Common myeloid progenitor, CD34-positive (primary cell): ENCODE measurements around the gene SNX11.

ENCODE experiments used
- CTCF ChIA-PET: fragments of 350-600 bp; sonication (Branson Sonifier 250); formaldehyde crosslinking; loops from one replicate; lab custom pipeline; 2021; ENCODE audit warnings: antibody characterized with exemption; lab: Charles Lee
- POLR2A ChIA-PET: fragments of 350-600 bp; sonication (Branson Sonifier 250); formaldehyde crosslinking; loops from one replicate; lab custom pipeline; 2021; ENCODE audit warnings: antibody characterized with exemption; lab: Charles Lee
- DNase-seq, 3 donors: peaks; one replicate each; pipeline versions ENCODE4 v3.0.0 to v3.0.0-alpha.2; 2013
- H3K27ac ChIP-seq, 2 experiments: 1 replicate in 1 of 2; 2 replicates in 1 of 2; pipeline ENCODE4 v1.7.0; 2013; ENCODE audit warnings: inconsistent platforms in 2 of 2, low read length in 2 of 2, mild to moderate bottlenecking in 2 of 2, low read depth in 1 of 2, moderate library complexity in 1 of 2; ENCODE audit not compliant: severe bottlenecking in 2 of 2, insufficient read depth in 1 of 2, poor library complexity in 1 of 2
- H3K27me3 ChIP-seq, 5 experiments: replicated peaks in 2 of 5; 1 replicate in 3 of 5; 2 replicates in 2 of 5; pipeline versions ENCODE4 v1.6.1 to v1.7.0; 2013; ENCODE audit warnings: low read length in 4 of 5, mild to moderate bottlenecking in 2 of 5, moderate library complexity in 2 of 5, inconsistent platforms in 1 of 5; ENCODE audit not compliant: insufficient read depth in 5 of 5, control insufficient read depth in 4 of 5
- H3K36me3 ChIP-seq, 4 experiments: 1 replicate in 2 of 4; 2 replicates in 2 of 4; pipeline versions ENCODE4 v1.6.1 to v1.7.0; 2013; ENCODE audit warnings: low read length in 3 of 4, control low read depth in 1 of 4, mild to moderate bottlenecking in 1 of 4; ENCODE audit not compliant: control insufficient read depth in 4 of 4, insufficient read depth in 4 of 4
- H3K4me1 ChIP-seq, 4 experiments: 1 replicate in 3 of 4; 2 replicates in 1 of 4; pipeline versions ENCODE4 v1.6.1 to v1.7.1; 2013; ENCODE audit warnings: low read length in 3 of 4, mild to moderate bottlenecking in 3 of 4, control low read depth in 1 of 4, inconsistent platforms in 1 of 4, moderate library complexity in 1 of 4; ENCODE audit not compliant: control insufficient read depth in 4 of 4, insufficient read depth in 4 of 4; ENCODE audit errors: control extremely low read depth in 1 of 4
- H3K4me3 ChIP-seq, 7 experiments: 1 replicate in 4 of 7; 2 replicates in 3 of 7; pipeline versions ENCODE4 v1.5.1 to v1.7.0; 2013; ENCODE audit warnings: mild to moderate bottlenecking in 7 of 7, low read length in 6 of 7, moderate library complexity in 6 of 7, inconsistent platforms in 2 of 7, low read depth in 2 of 7, control low read depth in 1 of 7; ENCODE audit not compliant: insufficient read depth in 4 of 7, control insufficient read depth in 1 of 7; ENCODE audit errors: extremely low read depth in 1 of 7
- H3K9me3 ChIP-seq, 5 experiments: 1 replicate in 4 of 5; 2 replicates in 1 of 5; pipeline versions ENCODE4 v1.6.1 to v1.7.1; 2013; ENCODE audit warnings: low read length in 4 of 5, mild to moderate bottlenecking in 2 of 5, inconsistent platforms in 1 of 5, low read depth in 1 of 5, moderate library complexity in 1 of 5; ENCODE audit not compliant: control insufficient read depth in 4 of 5, insufficient read depth in 2 of 5; ENCODE audit errors: control extremely low read depth in 1 of 5
- WGBS: methylation state at CpG from one replicate; pipeline ENCODE4 v1.1.5; 2013; ENCODE audit not compliant: insufficient coverage; 5-methylcytosine and 5-hydroxymethylcytosine counted together

SNX11 gene

GRCh38 chr17:48137656-48138055 is 30.1 kb downstream of the SNX11 start:
- H3K27me3 ChIP-seq, result no peaks in the 10 kb centered on the region
- DNase-seq, result no peak
- CTCF ChIA-PET, result interaction anchor here (0.7 to 17.4 kb wide), 2 partner anchors 56 to 130 kb away, joined by 4 to 169 read pairs; no protein-coding TSS in a partner anchor
- no peaks in the 10 kb centered on the region for H3K36me3 ChIP-seq
- no peak overlapping the region for H3K4me3 ChIP-seq
- no peak overlapping the region for H3K27ac ChIP-seq
- no peaks in the 10 kb centered on the region for H3K9me3 ChIP-seq
- POLR2A ChIA-PET, result no interaction called here
- H3K4me1 ChIP-seq, result peaks cover 10 to 15% (median 14%) of the 10 kb centered on the region in 4 experiments
- 100% methylated on average over 1 of the region's 1 CpG for WGBS

- DNase-seq, result peak; percentile 31 to 52 (median 40)
- Histone ChIP-seq H3K9me3 (no peaks in the 10 kb centered on the region), H3K36me3 (no peaks in the 10 kb centered on the region), H3K4me1 (peaks cover 10 to 15% (median 14%) of the 10 kb centered on the region in 4 experiments), H3K27me3 (no peaks in the 10 kb centered on the region), H3K27ac (no peak overlapping the region), H3K4me3 (peak overlapping the region in 3 of 7 experiments; percentile 31 to 57 (median 32))
- whole genome bisulfite sequencing, result 0% methylated on average over 2 of the region's 2 CpGs
- ChIA-PET POLR2A (no interaction called here), CTCF (interaction anchor here (1.1 to 1.4 kb wide), 4 partner anchors 8 to 65 kb away, joined by 3 to 5 read pairs (median 4); no protein-coding TSS in a partner anchor)
Measured at GRCh38 chr17:48139944-48140343, 32.4 kb downstream of the SNX11 start.

- DNase-seq, result no peak
Measured at GRCh38 chr17:48143629-48144028, 36.1 kb downstream of the SNX11 start.

GRCh38 chr17:48144231-48144630 is 36.7 kb downstream of the SNX11 start:
- H3K27me3 ChIP-seq, result no peaks in the 10 kb centered on the region
- POLR2A ChIA-PET, result no interaction called here

More at GRCh38 chr17:48143629-48144028, 36.1 kb downstream of the SNX11 start:
- ChIA-PET POLR2A (interaction anchor here (0.6 kb wide), 1 partner anchor 226 kb away, joined by 5 read pairs; no protein-coding TSS in a partner anchor), CTCF (interaction anchor here (0.8 kb wide), 1 partner anchor 11 kb away, joined by 3 read pairs; no protein-coding TSS in a partner anchor)
- no peaks in the 10 kb centered on the region for H3K36me3 ChIP-seq
- no peaks in the 10 kb centered on the region for H3K9me3 ChIP-seq
- 91% methylated on average over 6 of the region's 6 CpGs for WGBS
- no peak overlapping the region for H3K27ac ChIP-seq
- H3K27me3 ChIP-seq, result no peaks in the 10 kb centered on the region
- H3K4me1 ChIP-seq, result peaks cover 10 to 25% (median 14%) of the 10 kb centered on the region in 4 experiments
- no peak overlapping the region for H3K4me3 ChIP-seq

GRCh38 chr17:48144976-48145798 is 37.6 kb downstream of the SNX11 start:
- DNase-seq, result no peak
- WGBS, result 100% methylated on average over 1 of the region's 3 CpGs
- no peaks in the 10 kb centered on the region for H3K9me3 ChIP-seq
- no peak overlapping the region for H3K4me3 ChIP-seq
- CTCF ChIA-PET, result no interaction called here
- POLR2A ChIA-PET, result no interaction called here
- no peaks in the 10 kb centered on the region for H3K27me3 ChIP-seq
- H3K27ac ChIP-seq, result no peak overlapping the region
- peaks cover 5 to 19% (median 5%) of the 10 kb centered on the region in 4 experiments for H3K4me1 ChIP-seq
- no peaks in the 10 kb centered on the region for H3K36me3 ChIP-seq

More at GRCh38 chr17:48144231-48144630, 36.7 kb downstream of the SNX11 start:
- CTCF ChIA-PET, result no interaction called here
- H3K4me1 ChIP-seq, result peaks cover 10 to 28% (median 14%) of the 10 kb centered on the region in 4 experiments
- H3K27ac ChIP-seq, result no peak overlapping the region
- H3K36me3 ChIP-seq, result no peaks in the 10 kb centered on the region
- 100% methylated on average over 3 of the region's 8 CpGs for WGBS
- no peak overlapping the region for H3K4me3 ChIP-seq
- DNase-seq, result no peak
- H3K9me3 ChIP-seq, result no peaks in the 10 kb centered on the region

- H3K27me3 ChIP-seq, result no peaks in the 10 kb centered on the region
- WGBS, result 69% methylated on average over 8 of the region's 14 CpGs
- H3K4me3 ChIP-seq, result peak overlapping the region in 2 of 7 experiments; percentile 20 to 45
- no peaks in the 10 kb centered on the region for H3K9me3 ChIP-seq
- H3K36me3 ChIP-seq, result peaks cover 0 to 2% (median 0%) of the 10 kb centered on the region in 4 experiments
- DNase-seq, result peak; percentile 53 to 81 (median 79)
- H3K27ac ChIP-seq, result no peak overlapping the region
- ChIA-PET POLR2A (interaction anchor here (1.0 kb wide), 1 partner anchor 432 kb away, joined by 3 read pairs; no protein-coding TSS in a partner anchor), CTCF (interaction anchor here (1.0 to 1.8 kb wide), 4 partner anchors 13 to 74 kb away, joined by 3 to 4 read pairs (median 3); no protein-coding TSS in a partner anchor)
- peaks cover under 1 to 17% (median 2%) of the 10 kb centered on the region in 4 experiments for H3K4me1 ChIP-seq
Measured at GRCh38 chr17:48148029-48148770, 40.6 kb downstream of the SNX11 start.
